Activated CD4-positive, alpha-beta memory T cell treated with anti-CD3 and anti-CD28 coated beads, Interleukin-2, amount 10 ng/mL, durations not matched to agents 7 days and 5 days (primary cell): Measurements from ENCODE around the gene ADAMTS5. TPM values are rescaled to one million over a fixed set of nuclear protein-coding genes. Genes with fewer than 3 reads are reported as not detected.

Experiments used
- CTCF ChIA-PET: fragments of 350-600 bp; sonication (Branson Sonifier 250); formaldehyde crosslinking; loops from one replicate; lab custom pipeline; 2021; ENCODE audit warnings: antibody characterized with exemption, inconsistent platforms; lab: Charles Lee
- POLR2A ChIA-PET: fragments of 350-600 bp; sonication (Branson Sonifier 250); formaldehyde crosslinking; loops from one replicate; lab custom pipeline; 2021; ENCODE audit warnings: antibody characterized with exemption; lab: Charles Lee
- DNase-seq: peaks from one replicate; pipeline ENCODE4 v3.0.0-alpha.2; 2020
- H3K27ac Mint-ChIP-seq: one replicate; pipeline ENCODE4 v1.8.0; 2021; ENCODE audit warnings: mild to moderate bottlenecking, mixed read lengths
- H3K27me3 Mint-ChIP-seq: one replicate; pipeline ENCODE4 v1.8.0; 2021; ENCODE audit warnings: mixed read lengths
- H3K36me3 Mint-ChIP-seq: one replicate; pipeline ENCODE4 v1.8.0; 2021; ENCODE audit warnings: low read depth, mixed read lengths
- H3K4me1 Mint-ChIP-seq: one replicate; pipeline ENCODE4 v1.8.0; 2021; ENCODE audit warnings: mixed read lengths
- H3K4me3 Mint-ChIP-seq: one replicate; pipeline ENCODE4 v1.8.0; 2021; ENCODE audit warnings: mild to moderate bottlenecking, mixed read lengths
- H3K9me3 Mint-ChIP-seq: one replicate; pipeline ENCODE4 v1.8.0; 2021; ENCODE audit warnings: mixed read lengths
- total RNA-seq, 2 experiments: library from RNA; stranded (reverse); gene quantifications; one replicate each; pipeline ENCODE4 v1.2.3, GENCODE V29; 2021

ADAMTS5 gene
- total RNA-seq, 2 experiments from 2014 or later: not detected

GRCh38 chr21:26900980-26901379 is 65.9 kb downstream of the ADAMTS5 start:
- peaks cover 2% of the 10 kb centered on the region for H3K9me3 Mint-ChIP-seq
- no peaks in the 10 kb centered on the region for H3K36me3 Mint-ChIP-seq
- H3K27ac Mint-ChIP-seq: no peak overlapping the region
- no peak overlapping the region for H3K4me3 Mint-ChIP-seq
- H3K4me1 Mint-ChIP-seq: no peaks in the 10 kb centered on the region
- no peaks in the 10 kb centered on the region for H3K27me3 Mint-ChIP-seq
- DNase-seq: no peak
- POLR2A ChIA-PET: no interaction called here
- CTCF ChIA-PET: no interaction called here

GRCh38 chr21:26892151-26892550 is 74.7 kb downstream of the ADAMTS5 start:
- Mint-ChIP-seq H3K4me1 (no peaks in the 10 kb centered on the region), H3K36me3 (no peaks in the 10 kb centered on the region), H3K27ac (no peak overlapping the region), H3K4me3 (no peak overlapping the region), H3K9me3 (no peaks in the 10 kb centered on the region), H3K27me3 (no peaks in the 10 kb centered on the region)
- ChIA-PET POLR2A (no interaction called here), CTCF (no interaction called here)
- no peak for DNase-seq

- POLR2A ChIA-PET: no interaction called here
- no peaks in the 10 kb centered on the region for H3K4me1 Mint-ChIP-seq
- no peak overlapping the region for H3K27ac Mint-ChIP-seq
- CTCF ChIA-PET: no interaction called here
- H3K9me3 Mint-ChIP-seq: no peaks in the 10 kb centered on the region
- no peaks in the 10 kb centered on the region for H3K27me3 Mint-ChIP-seq
- H3K36me3 Mint-ChIP-seq: no peaks in the 10 kb centered on the region
- H3K4me3 Mint-ChIP-seq: no peak overlapping the region
- DNase-seq: no peak
Observed at GRCh38 chr21:26888931-26889330, 78.0 kb downstream of the ADAMTS5 start.

- Mint-ChIP-seq H3K4me3 (no peak overlapping the region), H3K36me3 (no peaks in the 10 kb centered on the region), H3K4me1 (no peaks in the 10 kb centered on the region), H3K9me3 (no peaks in the 10 kb centered on the region), H3K27me3 (no peaks in the 10 kb centered on the region), H3K27ac (no peak overlapping the region)
- ChIA-PET POLR2A (no interaction called here), CTCF (no interaction called here)
- no peak for DNase-seq
Observed at GRCh38 chr21:26888256-26888655, 78.6 kb downstream of the ADAMTS5 start.

GRCh38 chr21:26887251-26887650 is 79.6 kb downstream of the ADAMTS5 start:
- no peaks in the 10 kb centered on the region for H3K9me3 Mint-ChIP-seq
- no peak overlapping the region for H3K4me3 Mint-ChIP-seq
- no peaks in the 10 kb centered on the region for H3K4me1 Mint-ChIP-seq
- no peak overlapping the region for H3K27ac Mint-ChIP-seq
- POLR2A ChIA-PET: no interaction called here
- CTCF ChIA-PET: no interaction called here
- no peaks in the 10 kb centered on the region for H3K27me3 Mint-ChIP-seq
- no peak for DNase-seq
- H3K36me3 Mint-ChIP-seq: no peaks in the 10 kb centered on the region

- CTCF ChIA-PET: no interaction called here
- Mint-ChIP-seq H3K36me3 (no peaks in the 10 kb centered on the region), H3K9me3 (no peaks in the 10 kb centered on the region), H3K27me3 (no peaks in the 10 kb centered on the region), H3K27ac (no peak overlapping the region), H3K4me3 (no peak overlapping the region), H3K4me1 (no peaks in the 10 kb centered on the region)
- POLR2A ChIA-PET: no interaction called here
- DNase-seq: no peak
Observed at GRCh38 chr21:26884436-26884835, 82.5 kb downstream of the ADAMTS5 start.

- ChIA-PET CTCF (interaction anchor here (1.3 kb wide), 1 partner anchor 1861 kb away, joined by 3 read pairs; no protein-coding TSS in a partner anchor), POLR2A (no interaction called here)
- DNase-seq: no peak
- H3K27ac Mint-ChIP-seq: no peak overlapping the region
- no peaks in the 10 kb centered on the region for H3K9me3 Mint-ChIP-seq
- H3K4me3 Mint-ChIP-seq: no peak overlapping the region
- no peaks in the 10 kb centered on the region for H3K36me3 Mint-ChIP-seq
- H3K27me3 Mint-ChIP-seq: no peaks in the 10 kb centered on the region
- no peaks in the 10 kb centered on the region for H3K4me1 Mint-ChIP-seq
Observed at GRCh38 chr21:26883768-26884167, 83.1 kb downstream of the ADAMTS5 start.

- ChIA-PET CTCF (interaction anchor here (1.1 kb wide), 1 partner anchor 8 kb away, joined by 3 read pairs; no protein-coding TSS in a partner anchor), POLR2A (no interaction called here)
- H3K4me3 Mint-ChIP-seq: no peak overlapping the region
- DNase-seq: no peak
- H3K27me3 Mint-ChIP-seq: no peaks in the 10 kb centered on the region
- H3K4me1 Mint-ChIP-seq: no peaks in the 10 kb centered on the region
- no peaks in the 10 kb centered on the region for H3K36me3 Mint-ChIP-seq
- no peak overlapping the region for H3K27ac Mint-ChIP-seq
- no peaks in the 10 kb centered on the region for H3K9me3 Mint-ChIP-seq
Observed at GRCh38 chr21:26881504-26882228, 85.2 kb downstream of the ADAMTS5 start.

- H3K9me3 Mint-ChIP-seq: no peaks in the 10 kb centered on the region
- H3K36me3 Mint-ChIP-seq: no peaks in the 10 kb centered on the region
Observed at GRCh38 chr21:26877018-26877417, 89.9 kb downstream of the ADAMTS5 start.

GRCh38 chr21:26874347-26874746 is 92.5 kb downstream of the ADAMTS5 start:
- no peak overlapping the region for H3K27ac Mint-ChIP-seq
- H3K4me1 Mint-ChIP-seq: no peaks in the 10 kb centered on the region
- no peak for DNase-seq
- CTCF ChIA-PET: no interaction called here
- no peak overlapping the region for H3K4me3 Mint-ChIP-seq
- H3K36me3 Mint-ChIP-seq: no peaks in the 10 kb centered on the region
- no peaks in the 10 kb centered on the region for H3K9me3 Mint-ChIP-seq
- POLR2A ChIA-PET: no interaction called here
- no peaks in the 10 kb centered on the region for H3K27me3 Mint-ChIP-seq

More at GRCh38 chr21:26877018-26877417, 89.9 kb downstream of the ADAMTS5 start:
- ChIA-PET POLR2A (no interaction called here), CTCF (no interaction called here)
- Mint-ChIP-seq H3K4me3 (no peak overlapping the region), H3K27ac (no peak overlapping the region), H3K27me3 (no peaks in the 10 kb centered on the region), H3K4me1 (no peaks in the 10 kb centered on the region)
- no peak for DNase-seq

Other genes starting within 250 kb of the ADAMTS5 start
- 1 to 10 TPM; 1.2 to 1.4 TPM for gene ADAMTS1, start 121.7 kb downstream of the ADAMTS5 start, total RNA-seq